HL-60 (cell line): ENCODE results near the gene COTL1.

Experiments
- DNase-seq, 2 experiments: peaks; one replicate each; pipeline ENCODE4 v3.0.0-alpha.2; 2010 to 2020; ENCODE audit warnings: low read depth in 1 of 2, low spot score in 1 of 2
- H3K27ac ChIP-seq: fragments of 250-450 bp; sonication (Bioruptor Pico); replicated peaks from 2 replicates; pipeline ENCODE4 v1.5.1; 2020; ENCODE audit warnings: mild to moderate bottlenecking, moderate library complexity
- H3K27me3 ChIP-seq: fragments of 250-450 bp; sonication (Bioruptor Pico); 2 replicates; pipeline ENCODE4 v1.5.1; 2021; ENCODE audit warnings: mild to moderate bottlenecking, moderate library complexity; ENCODE audit not compliant: insufficient read depth, poor library complexity, severe bottlenecking
- H3K4me3 ChIP-seq: replicated peaks from 2 replicates; pipeline ENCODE4 v1.5.1; 2011; ENCODE audit warnings: mild to moderate bottlenecking, control low read depth, low read length; ENCODE audit not compliant: insufficient read depth
- GABPA ChIP-seq: IDR thresholded peaks from 2 replicates; pipeline ENCODE4 v1.6.1; 2012; ENCODE audit warnings: low read depth
- POLR2AphosphoS5 ChIP-seq: IDR thresholded peaks from 2 replicates; pipeline ENCODE4 v1.6.1; 2012; ENCODE audit warnings: low read depth
- SPI1 ChIP-seq: IDR thresholded peaks from 2 replicates; pipeline ENCODE4 v1.6.1; 2012; ENCODE audit warnings: low read depth, mild to moderate bottlenecking, borderline replicate concordance
- TF ChIP-seq, protein P1 (sequence below): IDR thresholded peaks from 2 replicates; pipeline ENCODE4 v1.6.1; 2012; ENCODE audit warnings: low read depth; ENCODE audit not compliant: insufficient replicate concordance
- TF ChIP-seq, protein P2 (sequence below): IDR thresholded peaks from one replicate; pipeline ENCODE4 v1.5.1; 2011; ENCODE audit warnings: low read length, control low read depth, inconsistent platforms; ENCODE audit not compliant: insufficient read depth

Gene COTL1

DNA sequence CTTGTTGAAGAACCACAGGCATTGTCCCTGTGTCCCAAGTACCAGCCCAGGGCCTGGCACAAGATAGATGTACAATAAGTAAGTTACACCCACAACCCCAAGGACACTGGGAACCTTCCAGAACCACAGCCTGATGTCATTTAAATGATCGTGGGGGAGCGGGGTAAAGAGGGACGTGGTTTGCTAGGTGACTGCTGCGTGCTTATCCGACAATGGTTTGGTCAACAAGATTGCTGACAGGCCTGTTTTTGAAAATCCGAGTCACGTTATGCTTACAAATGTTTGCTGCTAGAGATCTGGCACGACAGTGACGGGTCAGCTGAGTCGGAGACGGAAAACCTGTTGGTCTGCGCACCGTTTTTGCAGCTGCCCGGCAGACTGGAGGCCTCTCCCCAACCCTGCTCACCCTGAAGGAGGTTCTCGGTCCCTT, 22.8 kb downstream of the COTL1 start:
- TF ChIP-seq, protein P1, sequence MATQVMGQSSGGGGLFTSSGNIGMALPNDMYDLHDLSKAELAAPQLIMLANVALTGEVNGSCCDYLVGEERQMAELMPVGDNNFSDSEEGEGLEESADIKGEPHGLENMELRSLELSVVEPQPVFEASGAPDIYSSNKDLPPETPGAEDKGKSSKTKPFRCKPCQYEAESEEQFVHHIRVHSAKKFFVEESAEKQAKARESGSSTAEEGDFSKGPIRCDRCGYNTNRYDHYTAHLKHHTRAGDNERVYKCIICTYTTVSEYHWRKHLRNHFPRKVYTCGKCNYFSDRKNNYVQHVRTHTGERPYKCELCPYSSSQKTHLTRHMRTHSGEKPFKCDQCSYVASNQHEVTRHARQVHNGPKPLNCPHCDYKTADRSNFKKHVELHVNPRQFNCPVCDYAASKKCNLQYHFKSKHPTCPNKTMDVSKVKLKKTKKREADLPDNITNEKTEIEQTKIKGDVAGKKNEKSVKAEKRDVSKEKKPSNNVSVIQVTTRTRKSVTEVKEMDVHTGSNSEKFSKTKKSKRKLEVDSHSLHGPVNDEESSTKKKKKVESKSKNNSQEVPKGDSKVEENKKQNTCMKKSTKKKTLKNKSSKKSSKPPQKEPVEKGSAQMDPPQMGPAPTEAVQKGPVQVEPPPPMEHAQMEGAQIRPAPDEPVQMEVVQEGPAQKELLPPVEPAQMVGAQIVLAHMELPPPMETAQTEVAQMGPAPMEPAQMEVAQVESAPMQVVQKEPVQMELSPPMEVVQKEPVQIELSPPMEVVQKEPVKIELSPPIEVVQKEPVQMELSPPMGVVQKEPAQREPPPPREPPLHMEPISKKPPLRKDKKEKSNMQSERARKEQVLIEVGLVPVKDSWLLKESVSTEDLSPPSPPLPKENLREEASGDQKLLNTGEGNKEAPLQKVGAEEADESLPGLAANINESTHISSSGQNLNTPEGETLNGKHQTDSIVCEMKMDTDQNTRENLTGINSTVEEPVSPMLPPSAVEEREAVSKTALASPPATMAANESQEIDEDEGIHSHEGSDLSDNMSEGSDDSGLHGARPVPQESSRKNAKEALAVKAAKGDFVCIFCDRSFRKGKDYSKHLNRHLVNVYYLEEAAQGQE, result no peak
- TF ChIP-seq POLR2AphosphoS5, result no peak
- no peak for TF ChIP-seq GABPA
- TF ChIP-seq SPI1, result no peak
- TF ChIP-seq, protein P2, sequence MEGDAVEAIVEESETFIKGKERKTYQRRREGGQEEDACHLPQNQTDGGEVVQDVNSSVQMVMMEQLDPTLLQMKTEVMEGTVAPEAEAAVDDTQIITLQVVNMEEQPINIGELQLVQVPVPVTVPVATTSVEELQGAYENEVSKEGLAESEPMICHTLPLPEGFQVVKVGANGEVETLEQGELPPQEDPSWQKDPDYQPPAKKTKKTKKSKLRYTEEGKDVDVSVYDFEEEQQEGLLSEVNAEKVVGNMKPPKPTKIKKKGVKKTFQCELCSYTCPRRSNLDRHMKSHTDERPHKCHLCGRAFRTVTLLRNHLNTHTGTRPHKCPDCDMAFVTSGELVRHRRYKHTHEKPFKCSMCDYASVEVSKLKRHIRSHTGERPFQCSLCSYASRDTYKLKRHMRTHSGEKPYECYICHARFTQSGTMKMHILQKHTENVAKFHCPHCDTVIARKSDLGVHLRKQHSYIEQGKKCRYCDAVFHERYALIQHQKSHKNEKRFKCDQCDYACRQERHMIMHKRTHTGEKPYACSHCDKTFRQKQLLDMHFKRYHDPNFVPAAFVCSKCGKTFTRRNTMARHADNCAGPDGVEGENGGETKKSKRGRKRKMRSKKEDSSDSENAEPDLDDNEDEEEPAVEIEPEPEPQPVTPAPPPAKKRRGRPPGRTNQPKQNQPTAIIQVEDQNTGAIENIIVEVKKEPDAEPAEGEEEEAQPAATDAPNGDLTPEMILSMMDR, result no peak
- DNase-seq, result no peak
- Histone ChIP-seq H3K27ac (peak overlapping the region; percentile 85), H3K27me3 (no peaks in the 10 kb centered on the region), H3K4me3 (0 out of 2 replicates have a peak overlapping the region, but pooled peaks have one; percentile 10)

DNA sequence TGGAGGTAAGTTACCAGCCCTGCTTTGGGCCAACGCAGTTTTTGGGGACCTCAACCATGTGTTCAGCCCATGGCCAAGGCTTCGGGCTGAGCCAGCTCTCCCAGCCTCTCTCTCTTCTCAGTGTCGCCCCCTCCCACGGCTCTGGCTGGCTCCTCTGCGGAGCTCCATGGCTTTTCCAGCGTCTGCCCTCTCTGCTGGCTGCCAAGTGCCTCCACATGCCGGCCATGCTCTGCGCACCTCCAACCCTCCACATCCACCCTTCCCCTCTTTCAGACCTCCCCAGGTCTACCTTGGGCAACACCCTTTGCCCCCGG, 23.2 kb downstream of the COTL1 start:
- no peaks in the 10 kb centered on the region for H3K27me3 ChIP-seq
- DNase-seq, result no peak
- H3K4me3 ChIP-seq, result 0 out of 2 replicates have a peak overlapping the region, but pooled peaks have one; percentile 10
- peak overlapping the region; percentile 85 for H3K27ac ChIP-seq
- TF ChIP-seq GABPA (no peak), POLR2AphosphoS5 (no peak), SPI1 (no peak)
- TF ChIP-seq, protein P1, result no peak
- TF ChIP-seq, protein P2, result no peak

DNA sequence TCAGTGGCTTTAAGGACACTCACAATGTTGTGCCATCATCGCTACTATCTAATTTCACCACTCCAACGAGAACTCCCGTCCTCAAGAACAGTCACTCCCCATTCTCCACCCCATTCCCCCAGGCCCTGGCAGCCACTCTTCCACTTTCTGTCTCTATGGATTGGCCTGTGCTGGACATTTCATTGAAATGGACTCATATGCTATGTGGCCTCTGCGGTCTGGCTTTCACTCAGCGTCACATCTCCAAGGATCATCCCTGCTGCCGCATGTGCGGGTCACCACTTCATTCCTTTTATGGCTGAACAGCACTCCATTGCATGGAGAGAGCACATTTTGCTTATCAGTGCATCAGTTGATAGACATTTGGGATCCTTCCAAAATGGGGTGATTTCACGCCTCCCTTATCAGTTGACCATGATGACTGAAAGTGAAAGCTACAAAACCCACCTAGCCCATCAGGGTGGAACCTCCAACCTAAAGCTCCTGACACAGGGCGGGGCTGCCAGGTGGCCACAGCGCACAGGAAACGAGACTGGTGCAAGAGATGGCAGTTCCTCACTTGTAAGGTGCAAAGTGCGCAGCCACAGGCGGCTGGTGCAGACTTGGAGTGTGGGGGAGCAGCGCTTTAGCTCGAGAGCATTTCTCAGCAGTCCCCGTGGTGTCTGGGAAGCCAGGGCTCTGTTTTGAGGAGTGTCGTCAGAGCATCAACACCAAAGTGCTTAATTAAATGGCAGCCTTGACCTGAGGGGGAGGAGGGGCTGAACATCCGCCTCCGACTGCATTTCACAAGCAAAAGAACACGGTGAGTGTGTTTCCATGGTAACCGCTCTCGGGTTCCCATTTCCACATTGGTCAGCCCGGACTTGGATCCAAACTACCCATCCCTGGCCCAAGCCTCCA, 23.8 kb downstream of the COTL1 start:
- peak overlapping the region; percentile 85 for H3K27ac ChIP-seq
- H3K27me3 ChIP-seq, result no peaks in the 10 kb centered on the region
- peak; percentile 84 to 98 for DNase-seq
- TF ChIP-seq SPI1 (peak; percentile 93), POLR2AphosphoS5 (peak; percentile 96), GABPA (peak; percentile 32; the same call in 1 of the 2 replicates)
- TF ChIP-seq, protein P2, result no peak
- TF ChIP-seq, protein P1, result peak; percentile 20
- 0 out of 2 replicates have a peak overlapping the region, but pooled peaks have one; percentile 10 for H3K4me3 ChIP-seq
